Endometrium (tissue), 2 donors: Measurements from ENCODE around the gene MRGPRX2.

Source experiments
- FAIRE-seq: peaks from 2 replicates; lab custom pipeline; 2012; peaks lifted over from hg19 to GRCh38; lab: Jason Lieb, UNC
- donor health status: control.
- donor health status: control.

MRGPRX2 gene

DNA sequence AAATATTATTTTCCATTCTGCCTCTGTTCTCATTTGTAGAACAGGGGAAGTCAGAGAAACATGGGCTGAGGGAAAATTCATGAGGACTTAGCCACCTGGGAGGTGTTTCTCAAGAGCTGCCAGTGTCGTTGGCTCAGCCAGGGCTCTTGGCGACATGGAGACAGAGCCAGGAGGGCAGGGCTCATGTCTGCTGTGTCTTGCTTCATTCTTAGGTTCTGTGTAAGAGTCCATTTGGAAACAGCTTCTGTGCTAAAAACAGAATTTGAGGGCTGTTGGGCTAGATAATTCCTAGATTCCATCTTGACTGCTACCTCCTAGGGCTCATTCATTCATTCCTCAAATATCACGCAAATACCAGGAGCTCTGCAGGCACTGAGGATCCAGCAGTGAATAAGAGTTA, 15.1 kb upstream of the MRGPRX2 start:
- no peak for FAIRE-seq

GRCh38 chr11:19073454-19074415, 13.2 kb upstream of the MRGPRX2 start:
- no peak for FAIRE-seq

- no peak for FAIRE-seq
These were observed 11.9 kb upstream of the MRGPRX2 start for GRCh38 chr11:19072464-19072863.

GRCh38 chr11:19071255-19071654, 10.7 kb upstream of the MRGPRX2 start:
- peak; percentile 80 for FAIRE-seq

DNA sequence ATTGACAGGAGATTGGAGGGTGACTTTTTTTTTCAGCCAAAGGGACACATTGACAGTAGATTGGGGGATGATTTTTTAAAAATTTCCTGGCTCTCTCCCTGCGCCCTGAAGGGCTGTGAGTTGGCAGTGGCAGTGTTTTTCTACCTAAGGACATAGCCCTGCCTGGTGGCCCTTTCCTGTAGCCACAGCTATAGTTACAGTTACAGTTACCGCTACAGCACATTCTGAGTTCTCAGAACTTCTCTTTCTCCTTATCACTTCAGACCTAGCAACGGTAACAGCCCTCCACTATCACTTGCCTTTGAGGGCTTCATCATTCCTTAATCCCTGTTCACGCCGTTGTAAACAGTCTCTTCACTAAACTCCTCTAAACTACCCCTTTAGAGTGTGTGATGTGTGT, 684 bp downstream of the MRGPRX2 start:
- no peak for FAIRE-seq

DNA sequence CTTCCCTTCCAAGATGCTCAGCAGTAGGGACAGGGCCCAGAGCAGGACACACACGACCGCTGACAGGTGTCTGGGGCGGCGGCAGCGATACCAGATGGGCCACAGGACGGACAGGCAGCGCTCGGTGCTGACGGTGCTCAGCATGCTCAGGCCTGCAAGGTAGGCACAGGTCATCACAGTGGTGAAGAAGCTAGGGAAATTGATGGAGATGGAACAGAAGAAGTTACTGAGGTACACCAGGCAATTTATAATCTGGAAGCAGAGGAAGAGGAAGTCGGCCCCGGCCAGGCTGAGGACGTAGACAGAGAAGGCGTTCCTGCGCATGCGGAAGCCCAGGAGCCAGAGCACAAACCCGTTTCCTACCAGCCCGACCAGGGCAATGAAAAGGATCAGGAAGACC, 4.6 kb downstream of the MRGPRX2 start:
- FAIRE-seq: no peak

DNA sequence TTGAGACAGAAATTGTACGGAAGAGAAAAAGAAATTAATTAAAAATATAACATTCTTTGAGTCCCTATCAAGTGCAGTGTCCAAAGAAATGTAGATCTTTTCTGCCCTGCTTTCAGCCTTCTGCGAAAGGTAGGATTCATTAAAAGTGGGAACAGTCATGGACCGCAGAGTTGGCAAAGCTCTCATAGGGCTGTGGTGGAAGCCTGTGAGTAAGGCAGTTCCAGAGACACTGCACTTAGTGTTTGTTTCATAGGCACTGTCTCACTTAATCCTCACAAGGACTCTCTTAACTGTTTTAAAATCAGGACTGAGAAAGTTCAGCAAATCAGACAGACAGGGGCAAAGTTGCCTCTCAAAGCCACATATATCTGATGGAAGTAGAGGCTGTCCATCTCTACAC, 5.5 kb downstream of the MRGPRX2 start:
- no peak for FAIRE-seq

- FAIRE-seq: no peak
These were observed 6.6 kb downstream of the MRGPRX2 start for GRCh38 chr11:19053909-19054308.

GRCh38 chr11:19050281-19050680, 10.2 kb downstream of the MRGPRX2 start:
- no peak for FAIRE-seq

DNA sequence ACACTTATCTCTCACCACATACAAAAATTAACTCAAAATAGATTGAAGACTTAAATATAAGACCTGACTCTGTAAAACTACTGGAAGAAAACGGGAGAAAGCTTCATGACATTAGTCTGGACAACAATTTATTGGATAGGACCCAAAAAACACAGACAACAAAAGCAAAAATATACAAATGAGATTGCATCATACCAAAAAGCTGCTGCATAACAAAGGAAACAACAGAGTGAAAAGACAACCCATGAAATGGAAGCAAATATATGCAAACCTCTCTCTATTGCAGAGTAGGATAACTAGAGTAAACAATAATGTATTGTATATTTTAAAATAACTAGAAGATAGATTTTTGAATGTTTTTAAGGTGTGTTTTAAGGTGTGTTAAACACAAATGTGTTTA, 11.2 kb downstream of the MRGPRX2 start:
- FAIRE-seq: no peak

- FAIRE-seq: no peak
These were observed 20.5 kb downstream of the MRGPRX2 start for GRCh38 chr11:19040051-19040450.

DNA sequence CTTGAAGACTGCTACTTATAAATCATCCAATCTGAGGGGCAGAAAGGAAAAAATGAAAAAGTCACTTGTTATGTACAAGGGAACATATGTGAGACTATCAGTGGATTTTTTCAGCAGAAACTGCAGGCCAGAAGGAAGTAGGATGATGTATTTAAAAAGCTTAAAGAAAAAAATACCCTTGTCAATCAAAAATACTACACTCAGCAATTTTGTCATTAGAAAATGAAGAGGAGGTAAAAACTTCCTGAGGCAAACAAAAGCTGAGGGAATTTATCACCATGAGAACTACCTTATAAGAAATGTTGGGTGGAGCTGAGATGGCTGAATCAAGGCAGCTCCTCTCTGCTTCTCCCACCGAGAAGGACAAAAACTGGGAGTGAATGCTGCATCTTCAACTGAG, 21.1 kb downstream of the MRGPRX2 start:
- FAIRE-seq: no peak

GRCh38 chr11:19032990-19033389, 27.5 kb downstream of the MRGPRX2 start:
- FAIRE-seq: no peak

DNA sequence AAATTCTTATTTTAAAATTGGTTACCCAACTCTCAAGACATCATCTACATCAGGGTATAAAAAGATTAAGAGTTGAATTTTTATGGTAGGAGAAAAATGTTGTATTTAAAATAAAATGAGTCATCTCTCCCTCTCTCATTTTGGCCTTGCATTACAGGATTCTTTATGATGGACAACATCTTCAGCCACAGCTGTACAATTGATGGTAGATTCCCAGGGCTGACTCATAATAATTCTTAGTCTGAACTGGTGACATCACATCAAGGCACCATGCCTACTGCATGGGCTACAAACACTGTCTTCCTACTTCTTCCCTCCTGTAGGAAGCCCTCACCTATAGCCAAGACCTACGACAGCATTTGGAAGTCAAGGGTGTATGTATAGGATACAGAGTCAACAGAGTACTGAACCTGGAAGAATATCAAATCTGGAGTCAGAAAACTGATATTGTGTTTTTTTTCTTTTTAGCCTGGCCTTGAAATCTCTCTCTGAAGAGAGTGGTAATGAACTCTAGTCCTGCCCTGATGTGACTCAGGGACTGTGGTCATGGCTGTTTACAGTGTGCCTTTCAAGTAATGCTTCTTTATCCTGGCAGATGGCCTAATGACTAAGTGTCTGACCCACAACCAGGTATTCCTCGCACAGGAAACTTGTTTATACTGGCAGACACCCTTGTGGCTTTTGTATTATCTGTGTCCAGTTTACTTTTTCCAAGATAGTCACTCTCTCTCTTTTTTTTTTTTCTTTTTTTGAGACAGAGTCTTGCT, 32.5 kb downstream of the MRGPRX2 start:
- no peak for FAIRE-seq

DNA sequence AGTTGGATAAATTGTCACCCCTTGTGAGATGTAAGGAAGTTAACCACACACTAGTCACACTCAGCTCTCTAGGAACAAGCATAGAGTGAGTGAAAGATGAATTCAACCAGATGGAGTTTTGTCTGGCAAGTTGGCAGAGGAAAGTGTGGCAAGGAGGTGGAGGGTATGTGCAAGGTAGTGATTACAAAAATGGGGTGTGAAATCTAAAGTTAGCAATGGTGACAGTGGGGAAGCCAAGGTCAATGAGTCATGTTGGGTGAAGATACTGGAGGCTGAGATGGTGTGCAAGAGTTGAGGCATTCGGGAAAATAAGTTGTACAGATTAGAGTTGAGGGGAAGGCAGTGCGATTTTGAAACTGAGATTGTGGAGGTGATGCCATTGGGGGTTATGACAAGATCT, 33.7 kb downstream of the MRGPRX2 start:
- no peak for FAIRE-seq

GRCh38 chr11:19025481-19026406, 34.8 kb downstream of the MRGPRX2 start:
- no peak for FAIRE-seq

DNA sequence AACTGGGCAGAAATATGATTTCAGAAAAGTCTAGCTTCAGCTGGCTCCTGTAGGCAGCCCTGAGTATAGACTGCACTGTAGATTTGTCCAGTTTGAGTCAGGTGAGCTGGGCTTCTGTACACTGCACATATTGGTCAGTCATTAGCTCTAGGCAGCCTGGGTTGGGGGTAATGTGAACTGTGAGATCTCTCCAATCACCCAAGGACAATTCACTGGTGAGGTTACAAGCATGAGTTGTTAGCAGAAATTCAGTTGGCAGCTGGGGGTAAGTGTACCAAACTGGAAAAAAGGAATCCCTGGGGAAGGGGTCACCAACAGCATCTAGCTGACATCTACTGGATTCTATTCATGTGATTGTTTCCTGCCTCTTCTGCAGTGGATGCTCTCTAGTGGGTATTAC, 39.7 kb downstream of the MRGPRX2 start:
- FAIRE-seq: no peak

GRCh38 chr11:19018901-19019300, 41.6 kb downstream of the MRGPRX2 start:
- no peak for FAIRE-seq

DNA sequence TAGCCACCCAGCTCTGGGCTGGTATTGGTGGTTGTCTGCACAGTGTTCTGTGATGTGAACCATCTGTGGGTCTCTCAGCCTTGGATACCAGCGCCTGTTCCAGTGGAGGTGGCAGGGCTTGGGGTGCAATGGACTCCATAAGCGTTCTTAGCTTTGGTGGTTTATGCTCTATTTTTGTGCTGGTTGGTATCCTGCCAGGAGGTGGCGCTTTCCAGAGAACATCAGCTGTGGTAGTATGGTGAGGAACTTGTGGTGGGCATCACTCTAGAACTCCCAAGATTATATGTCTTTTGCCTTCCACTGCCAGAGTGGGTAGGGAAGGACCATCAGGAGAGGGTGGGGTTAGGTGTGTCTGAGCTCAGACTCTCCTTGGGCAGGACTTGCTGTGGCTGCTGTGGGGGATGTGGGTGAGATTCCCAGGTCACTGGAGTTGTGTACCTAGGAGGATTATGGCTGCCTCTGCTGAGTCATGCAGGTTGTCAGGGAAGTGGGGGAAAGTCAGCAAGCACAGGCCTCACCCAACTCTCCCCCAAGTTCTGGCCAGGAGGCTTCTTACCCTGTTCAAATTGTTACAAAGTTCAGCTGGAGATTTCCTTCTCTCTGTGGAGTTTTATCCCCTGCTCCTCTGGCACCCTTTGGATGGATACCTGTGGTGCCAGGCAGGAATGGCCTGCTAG, 47.2 kb downstream of the MRGPRX2 start:
- FAIRE-seq: no peak

DNA sequence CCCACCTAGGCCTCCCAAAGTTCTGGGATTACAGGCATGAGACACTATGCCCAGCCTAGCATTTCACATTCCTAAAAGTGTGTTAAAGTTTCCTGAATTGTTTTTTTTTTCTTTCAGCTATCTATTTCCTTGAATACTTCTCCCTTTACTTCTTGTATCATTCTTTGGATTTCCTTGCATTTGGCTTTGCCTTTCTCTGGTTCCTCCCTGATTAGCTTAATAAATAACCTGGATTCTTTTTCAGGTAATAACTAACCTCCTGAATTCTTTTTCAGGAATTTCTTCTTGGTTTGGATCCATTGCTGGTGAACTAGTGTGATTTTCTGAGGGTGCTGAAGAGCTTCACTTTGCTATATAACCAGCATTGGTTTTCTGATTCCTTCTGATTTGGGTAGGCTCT, 47.9 kb downstream of the MRGPRX2 start:
- FAIRE-seq: no peak
